ENCODE measurements around the gene NKG7.
"Not testable (repeated sequence)": the region's sequence is repeated elsewhere in the genome, so short reads cannot be mapped to it uniquely, and the experiment has no call there.

The NKG7 gene

GRCh38 chr19:51372649-51373504 lies at the start of gene NKG7:
Gene NKG7, minus strand, starts transcription at chr19:51372654. Its CDS starts 119 bp downstream, at chr19:51372535.
- DNase-seq (ENCODE audit: low read depth): no peak

DNA sequence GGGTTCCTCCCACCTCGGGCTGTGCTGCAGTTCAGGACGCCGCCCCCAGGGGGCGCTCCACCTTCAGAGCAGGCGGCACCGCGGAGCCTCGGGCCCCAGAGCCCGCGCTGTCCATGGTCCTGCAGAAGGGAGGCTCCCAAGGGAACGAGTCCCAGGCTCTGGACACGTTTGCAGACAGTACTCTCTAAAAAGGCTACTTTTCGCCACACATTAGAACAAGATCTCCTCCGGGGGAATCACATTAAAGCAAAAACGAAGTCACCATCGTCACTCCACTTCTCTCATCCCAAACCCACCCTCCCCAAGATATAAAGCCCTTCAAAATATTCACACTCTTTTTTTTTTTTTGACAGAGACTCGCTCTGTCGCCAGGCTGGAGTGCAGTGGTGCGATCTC lies 49.6 kb upstream of the NKG7 start:
- DNase-seq (ENCODE audit: low read depth): peak; percentile 23

DNA sequence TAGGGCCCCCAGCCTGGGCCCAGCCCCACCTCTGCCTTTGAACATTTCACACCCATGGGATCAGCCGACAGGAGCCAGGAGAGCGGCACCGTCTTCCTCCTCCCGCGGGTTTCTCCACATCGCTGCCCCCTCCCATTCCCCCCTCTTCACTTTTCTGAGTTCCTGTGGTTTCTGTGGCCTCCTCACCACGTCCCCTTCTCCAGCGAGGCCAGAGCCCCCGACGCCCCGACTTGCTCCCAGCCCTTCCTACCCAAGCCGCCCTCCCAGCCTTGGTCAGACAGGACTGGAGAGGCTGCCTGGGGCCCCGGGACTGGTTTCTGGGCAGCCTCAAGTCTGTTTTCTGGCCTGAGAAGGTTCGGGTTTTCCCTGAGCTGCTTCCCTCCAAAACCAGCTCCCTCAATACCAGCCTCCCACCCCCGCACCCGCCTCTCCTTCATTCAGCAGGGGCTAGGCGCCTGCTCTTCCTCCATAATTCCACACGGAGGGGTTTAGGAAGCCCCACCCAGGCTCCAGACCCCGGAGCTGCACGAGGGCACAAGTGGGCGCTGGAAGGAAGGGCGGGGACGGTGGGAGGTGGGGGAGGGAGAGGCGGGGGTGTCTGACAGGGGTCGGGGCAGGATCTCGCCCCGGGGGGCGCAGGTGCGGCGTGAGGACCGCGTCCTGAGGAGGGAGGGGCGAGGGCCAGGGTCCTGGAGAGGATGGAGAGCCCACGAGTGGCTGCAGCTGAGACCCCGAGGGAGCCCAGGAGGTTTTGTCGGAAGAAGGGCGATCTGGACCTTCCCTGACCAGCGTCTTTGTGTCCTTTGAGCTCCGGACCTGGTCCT lies 49.0 kb upstream of the NKG7 start:
- DNase-seq (ENCODE audit: low read depth): no peak

- not testable (repeated sequence) for DNase-seq (ENCODE audit: low read depth)
These were observed 48.1 kb upstream of the NKG7 start for GRCh38 chr19:51420511-51420910.

DNA sequence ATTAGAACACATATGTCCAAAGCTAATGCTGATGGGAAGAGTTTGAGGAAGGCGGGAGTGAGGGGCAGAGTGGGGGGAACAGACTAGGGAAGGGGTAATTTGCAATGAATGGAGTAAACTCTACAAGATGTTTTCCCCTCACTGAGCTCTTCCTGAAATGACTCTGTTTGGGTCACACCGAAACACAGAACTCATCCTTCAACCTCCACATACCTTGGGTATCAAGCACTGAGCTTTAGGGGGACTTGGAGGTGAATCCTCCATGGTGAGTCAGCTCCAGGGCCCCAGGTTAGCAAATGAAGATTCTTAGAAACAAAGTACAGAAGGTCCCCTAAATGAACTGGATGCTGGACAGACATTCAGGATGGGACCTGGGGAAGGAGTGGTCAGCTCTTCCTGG lies 46.3 kb upstream of the NKG7 start:
- no peak for DNase-seq (ENCODE audit: low read depth)

- no peak for DNase-seq (ENCODE audit: low read depth)
These were observed 45.3 kb upstream of the NKG7 start for GRCh38 chr19:51417810-51418157.

DNA sequence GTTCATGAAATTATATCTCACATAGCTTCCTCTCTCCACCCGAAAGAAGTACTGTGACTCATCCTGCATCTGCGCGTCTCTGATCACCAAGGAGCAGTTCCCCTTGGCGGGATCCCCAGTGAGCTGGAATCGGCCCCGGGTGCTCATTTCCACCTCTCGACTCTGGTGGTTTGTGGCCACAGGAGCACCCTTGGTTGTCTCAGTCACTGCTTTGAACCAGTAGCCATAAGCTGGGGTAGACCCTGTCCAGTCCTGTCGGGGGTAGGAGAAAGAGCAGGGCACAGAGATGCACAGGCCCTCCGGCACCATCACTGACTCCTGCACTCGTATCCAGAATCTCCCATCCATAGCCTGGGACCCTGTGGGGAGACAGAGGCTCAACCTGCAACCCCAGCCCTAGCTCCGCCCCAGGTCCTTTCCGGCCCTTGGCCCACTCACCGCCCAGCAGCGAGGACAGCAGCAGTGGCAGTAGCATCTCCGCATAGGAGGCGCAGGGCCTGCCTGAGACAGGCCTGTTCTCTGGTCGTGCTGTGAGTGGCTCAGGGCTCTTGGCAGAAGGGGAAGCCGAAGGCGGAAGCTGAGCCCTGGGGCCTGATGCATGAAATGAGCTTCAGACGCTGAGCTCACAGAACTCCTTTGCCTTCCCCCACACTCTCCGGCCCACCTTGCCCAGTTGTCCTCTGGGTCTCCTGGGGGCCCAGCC lies 44.8 kb upstream of the NKG7 start, which contains the start of gene SIGLEC10:
TSS of gene SIGLEC10 (minus strand) at position 536 of the 703 bp plus-strand sequence. CDS start at position 475, 61 bp downstream.
- no peak for DNase-seq (ENCODE audit: low read depth)

GRCh38 chr19:51416422-51416821 lies 44.0 kb upstream of the NKG7 start:
- DNase-seq (ENCODE audit: low read depth): not testable (repeated sequence)

DNA sequence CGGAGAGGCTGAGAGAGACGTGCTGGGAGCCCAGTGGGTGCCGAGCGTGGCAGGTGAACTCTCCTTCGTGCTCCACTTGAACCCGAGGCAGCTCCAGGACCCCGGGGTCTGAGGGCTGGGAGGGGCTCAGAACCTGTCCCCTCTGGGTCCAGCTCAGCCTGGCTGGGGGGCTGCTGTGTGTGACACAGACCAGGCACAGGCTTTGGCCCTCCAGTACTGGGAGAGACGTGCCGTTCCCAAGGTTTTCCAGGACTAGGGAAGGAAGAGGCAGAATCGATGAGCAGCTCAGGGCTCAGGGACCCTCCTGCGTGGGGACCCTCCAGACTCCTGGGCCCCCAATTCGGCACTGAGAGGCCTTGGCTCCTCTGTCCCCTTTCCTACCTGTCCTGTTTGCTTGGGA lies 42.7 kb upstream of the NKG7 start:
- no peak for DNase-seq (ENCODE audit: low read depth)

GRCh38 chr19:51410950-51411748 lies 38.7 kb upstream of the NKG7 start:
- DNase-seq (ENCODE audit: low read depth): no peak

DNA sequence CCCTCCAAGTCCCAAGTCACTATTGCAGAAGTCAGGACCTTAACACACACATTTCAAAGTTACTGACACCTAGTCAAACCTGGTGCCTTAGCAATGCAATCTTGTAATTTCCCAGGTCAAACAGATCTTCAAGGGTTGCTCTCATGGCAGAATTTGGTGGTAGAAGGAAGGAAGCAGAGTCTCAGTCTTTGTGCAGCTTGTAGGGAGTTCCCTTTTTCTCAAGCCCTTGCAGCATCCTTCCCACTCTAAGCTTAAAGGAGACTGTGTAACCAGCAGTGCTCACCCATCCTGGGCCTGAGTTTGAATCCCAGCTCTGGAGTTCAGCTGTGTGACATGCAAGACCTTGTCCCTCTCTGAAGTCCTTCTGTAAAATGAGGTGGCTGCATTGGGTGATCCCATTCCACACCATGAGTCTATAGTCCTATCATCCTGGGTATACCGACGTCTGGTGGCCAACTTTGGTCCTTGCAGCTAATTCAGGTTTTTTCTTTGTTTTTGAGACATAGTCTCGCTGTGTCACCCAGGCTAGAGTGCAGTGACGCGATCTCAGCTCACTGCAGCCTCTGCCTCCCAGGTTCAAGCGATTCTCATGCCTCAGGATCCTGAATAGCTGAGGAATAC lies 35.2 kb upstream of the NKG7 start:
- DNase-seq (ENCODE audit: low read depth): no peak

DNA sequence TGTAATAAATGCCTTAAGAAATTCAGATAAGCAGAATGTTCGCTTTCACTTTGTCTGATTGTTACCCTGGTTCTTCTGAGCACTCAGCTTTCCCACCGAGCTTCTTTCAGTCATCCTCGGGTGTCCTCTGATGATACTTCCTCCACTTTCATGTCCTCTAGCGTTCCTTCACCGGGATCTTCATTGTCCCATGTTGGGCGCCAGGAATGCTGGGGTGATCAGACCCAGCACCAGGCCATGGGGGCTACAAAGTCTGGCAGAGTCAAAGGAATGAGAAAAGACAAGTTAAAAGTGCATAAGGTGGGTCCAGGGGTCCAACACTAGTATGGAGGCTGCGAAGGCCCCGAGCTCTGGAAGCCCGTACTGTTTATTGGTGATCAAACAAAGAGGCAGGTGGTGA lies 29.7 kb upstream of the NKG7 start:
- no peak for DNase-seq (ENCODE audit: low read depth)

DNA sequence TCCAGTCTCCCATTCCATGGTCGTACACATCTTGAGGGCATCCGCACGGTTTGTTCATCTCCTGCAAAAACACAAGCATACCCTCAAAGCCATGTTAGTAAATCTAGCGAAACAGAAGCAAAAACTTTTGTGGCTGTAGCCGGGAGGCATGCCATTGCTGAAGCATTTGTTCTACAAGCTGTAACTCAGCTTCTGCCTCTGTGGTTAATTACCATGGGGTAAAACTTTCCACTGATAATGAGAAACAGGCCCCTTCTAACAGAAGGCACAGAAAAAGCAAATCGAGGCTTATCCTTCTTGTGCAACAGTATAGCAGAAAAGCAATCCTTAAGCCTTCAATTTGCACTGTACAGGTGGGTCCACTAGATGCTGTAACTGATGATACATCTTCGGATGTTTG lies 27.5 kb upstream of the NKG7 start:
- DNase-seq (ENCODE audit: low read depth): not testable (repeated sequence)

GRCh38 chr19:51399231-51399630 lies 26.8 kb upstream of the NKG7 start:
- DNase-seq (ENCODE audit: low read depth): no peak

- DNase-seq (ENCODE audit: low read depth): no peak
These were observed 25.7 kb upstream of the NKG7 start for GRCh38 chr19:51398096-51398704.

DNA sequence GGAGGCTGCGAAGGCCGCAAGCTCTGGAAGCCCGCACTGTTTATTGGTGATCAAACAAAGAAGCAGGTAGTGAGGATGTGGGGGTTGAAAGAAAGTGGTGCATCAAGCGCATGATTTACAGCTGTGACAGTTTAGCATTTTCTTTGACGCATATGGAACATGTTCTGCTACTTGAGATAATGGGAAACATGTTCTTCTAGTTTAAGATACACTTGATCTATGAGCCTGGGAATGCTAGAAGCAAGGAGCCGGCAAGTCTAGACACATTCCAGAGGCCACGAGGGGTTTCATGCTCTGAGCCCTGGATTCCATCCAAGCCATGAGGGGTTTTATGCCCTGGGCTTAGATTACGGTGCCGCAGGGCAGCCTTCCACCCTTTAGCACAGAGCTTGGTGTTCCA lies 25.0 kb upstream of the NKG7 start:
- DNase-seq (ENCODE audit: low read depth): not testable (repeated sequence)

- DNase-seq (ENCODE audit: low read depth): no peak
These were observed 23.7 kb upstream of the NKG7 start for GRCh38 chr19:51396175-51396574.

DNA sequence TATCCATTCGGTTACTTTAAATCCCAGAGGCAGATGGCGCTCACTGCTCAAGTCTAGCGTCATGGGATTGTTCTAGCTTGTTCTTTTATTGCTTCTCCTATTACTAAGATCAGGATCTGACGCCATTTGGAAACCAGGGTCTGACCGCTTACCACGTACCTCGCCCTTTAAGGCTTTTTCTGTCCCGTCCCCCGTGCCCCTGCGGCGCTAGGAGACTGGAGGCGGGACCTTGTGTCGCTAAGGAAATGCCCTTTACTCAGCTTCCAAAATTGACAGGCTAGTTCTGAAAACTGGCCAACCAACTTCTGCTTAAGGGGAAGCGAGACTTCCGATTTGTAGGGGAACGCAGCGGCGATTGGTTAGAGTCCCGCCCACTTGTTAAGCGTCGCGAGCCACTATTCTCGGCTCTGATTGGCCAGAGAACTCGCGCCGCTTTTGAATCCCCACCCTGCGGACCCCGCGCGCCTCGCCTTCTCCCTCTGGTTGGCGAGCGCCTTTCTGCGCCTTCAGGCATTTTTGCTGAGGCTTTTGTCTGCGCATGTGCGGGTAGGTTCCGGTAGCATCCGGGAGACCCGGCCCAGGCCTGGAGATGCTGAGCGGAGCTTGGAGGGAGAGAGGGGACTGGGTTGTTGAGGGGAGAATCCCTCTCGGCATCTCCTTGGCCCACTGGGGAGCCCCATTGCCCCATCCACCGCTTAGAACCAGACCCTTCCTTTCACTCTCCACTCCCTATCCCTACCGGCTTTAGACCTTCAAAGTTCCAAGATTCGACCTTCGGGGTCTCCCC lies 21.8 kb upstream of the NKG7 start:
- peak; percentile 99 for DNase-seq (ENCODE audit: low read depth)

GRCh38 chr19:51392701-51393100 lies 20.2 kb upstream of the NKG7 start:
- DNase-seq (ENCODE audit: low read depth): no peak

DNA sequence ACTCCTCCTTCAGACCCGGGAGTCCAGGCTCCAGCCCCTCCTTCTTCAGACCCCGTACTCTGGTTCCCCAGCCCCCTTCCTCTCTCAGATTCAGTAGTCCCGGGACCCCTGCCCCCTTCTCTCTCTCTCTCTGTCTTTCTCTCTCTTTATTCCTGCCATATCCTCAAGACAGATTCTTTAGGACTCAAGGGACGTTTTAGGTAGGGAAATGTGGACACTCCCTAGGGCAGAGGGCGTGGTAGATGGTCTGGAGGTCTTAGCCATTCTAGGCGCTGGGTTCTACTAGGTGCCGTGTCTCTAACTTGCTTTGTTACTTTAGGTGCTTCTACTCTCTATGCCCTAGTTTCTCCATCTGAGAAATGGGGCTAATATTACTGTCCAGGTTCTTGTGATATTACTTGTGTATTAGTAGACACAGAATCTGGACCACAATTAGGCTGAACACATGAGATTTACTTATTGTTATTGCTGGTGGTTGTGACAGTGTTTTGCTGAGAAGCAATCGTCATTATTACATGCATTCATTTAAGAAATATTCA lies 18.7 kb upstream of the NKG7 start:
- no peak for DNase-seq (ENCODE audit: low read depth)

Data from HS-5 (cell line).